Measurements from ENCODE around the gene CFAP61. TPM values are rescaled to one million over a fixed set of nuclear protein-coding genes. Genes with fewer than 3 reads are reported as not detected.

Gene CFAP61
- total RNA-seq, 3 donors from 2014 or later = 0.33 to 2.4 (median 0.59) TPM

DNA sequence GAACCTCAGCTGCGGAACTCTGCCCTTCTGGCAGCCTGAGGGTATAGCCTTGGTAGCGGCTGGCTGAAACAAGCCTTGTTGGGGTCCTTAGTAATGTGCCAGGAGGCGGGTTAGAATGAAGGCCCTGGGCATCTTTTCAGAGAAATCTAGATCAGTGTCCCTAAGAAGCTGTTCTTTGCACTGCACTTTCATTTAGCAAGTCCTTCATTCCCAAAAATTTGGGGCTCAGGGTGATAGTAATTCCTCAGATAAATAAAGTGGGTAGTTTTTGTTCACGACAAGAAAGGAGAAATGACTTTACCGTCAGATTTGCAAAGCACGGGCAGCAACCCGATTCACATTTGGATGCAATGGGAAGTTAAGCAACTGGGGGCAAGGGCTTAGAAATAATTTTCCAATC lies 318.8 kb downstream of the CFAP61 start:
- peaks cover 10% of the 10 kb centered on the region in 2 donors for H3K4me1 ChIP-seq
- H3K27me3 ChIP-seq = peaks cover 0 to 68% of the 10 kb centered on the region in 2 donors
- no peak overlapping the region for H3K4me3 ChIP-seq
- intact Hi-C loops (cut with DNase I; ENCODE audit: low total_unique reads) = no loop called here
- H3K9me3 ChIP-seq = no peaks in the 10 kb centered on the region
- no peak overlapping the region for H3K27ac ChIP-seq
- DNase-seq (ENCODE audit: low spot score in 2 of 2) = no peak
- H3K36me3 ChIP-seq = no peaks in the 10 kb centered on the region
- TF ChIP-seq, protein P1, sequence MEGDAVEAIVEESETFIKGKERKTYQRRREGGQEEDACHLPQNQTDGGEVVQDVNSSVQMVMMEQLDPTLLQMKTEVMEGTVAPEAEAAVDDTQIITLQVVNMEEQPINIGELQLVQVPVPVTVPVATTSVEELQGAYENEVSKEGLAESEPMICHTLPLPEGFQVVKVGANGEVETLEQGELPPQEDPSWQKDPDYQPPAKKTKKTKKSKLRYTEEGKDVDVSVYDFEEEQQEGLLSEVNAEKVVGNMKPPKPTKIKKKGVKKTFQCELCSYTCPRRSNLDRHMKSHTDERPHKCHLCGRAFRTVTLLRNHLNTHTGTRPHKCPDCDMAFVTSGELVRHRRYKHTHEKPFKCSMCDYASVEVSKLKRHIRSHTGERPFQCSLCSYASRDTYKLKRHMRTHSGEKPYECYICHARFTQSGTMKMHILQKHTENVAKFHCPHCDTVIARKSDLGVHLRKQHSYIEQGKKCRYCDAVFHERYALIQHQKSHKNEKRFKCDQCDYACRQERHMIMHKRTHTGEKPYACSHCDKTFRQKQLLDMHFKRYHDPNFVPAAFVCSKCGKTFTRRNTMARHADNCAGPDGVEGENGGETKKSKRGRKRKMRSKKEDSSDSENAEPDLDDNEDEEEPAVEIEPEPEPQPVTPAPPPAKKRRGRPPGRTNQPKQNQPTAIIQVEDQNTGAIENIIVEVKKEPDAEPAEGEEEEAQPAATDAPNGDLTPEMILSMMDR (IDR thresholded peaks at IDR 0.05) = no peak
- TF ChIP-seq POLR2A (IDR thresholded peaks at IDR 0.05) (no peak), POLR2AphosphoS5 (IDR thresholded peaks at IDR 0.05) (no peak)

DNA sequence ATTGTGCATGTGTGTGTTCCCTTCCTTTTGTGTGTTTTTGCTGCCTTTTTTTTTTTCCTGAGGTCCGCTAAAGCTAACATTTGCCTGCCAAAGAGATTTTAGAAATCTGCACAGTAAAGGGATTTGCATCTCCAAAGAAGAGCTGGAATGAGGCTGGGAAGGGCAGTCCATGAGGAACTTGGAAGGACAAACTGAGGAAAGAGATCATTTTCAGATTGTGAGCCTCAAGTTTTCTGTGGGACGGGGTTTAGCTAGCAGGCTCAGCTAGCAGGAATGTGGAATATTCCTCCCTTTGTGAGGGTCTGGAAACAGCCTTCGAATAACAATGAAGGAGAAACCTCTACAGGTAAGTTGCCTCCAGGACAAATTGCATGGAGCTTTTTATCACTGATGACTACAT lies 319.3 kb downstream of the CFAP61 start:
- Histone ChIP-seq H3K9me3 (no peaks in the 10 kb centered on the region), H3K36me3 (no peaks in the 10 kb centered on the region), H3K4me3 (no peak overlapping the region), H3K4me1 (peaks cover 8 to 10% of the 10 kb centered on the region in 2 donors), H3K27me3 (peaks cover 0 to 62% of the 10 kb centered on the region in 2 donors), H3K27ac (no peak overlapping the region)
- no peak for DNase-seq (ENCODE audit: low spot score in 2 of 2)
- intact Hi-C loops (cut with DNase I; ENCODE audit: low total_unique reads) = no loop called here
- no peak for TF ChIP-seq POLR2A (IDR thresholded peaks at IDR 0.05)
- no peak for TF ChIP-seq POLR2AphosphoS5 (IDR thresholded peaks at IDR 0.05)
- TF ChIP-seq, protein P1 (IDR thresholded peaks at IDR 0.05) = no peak

DNA sequence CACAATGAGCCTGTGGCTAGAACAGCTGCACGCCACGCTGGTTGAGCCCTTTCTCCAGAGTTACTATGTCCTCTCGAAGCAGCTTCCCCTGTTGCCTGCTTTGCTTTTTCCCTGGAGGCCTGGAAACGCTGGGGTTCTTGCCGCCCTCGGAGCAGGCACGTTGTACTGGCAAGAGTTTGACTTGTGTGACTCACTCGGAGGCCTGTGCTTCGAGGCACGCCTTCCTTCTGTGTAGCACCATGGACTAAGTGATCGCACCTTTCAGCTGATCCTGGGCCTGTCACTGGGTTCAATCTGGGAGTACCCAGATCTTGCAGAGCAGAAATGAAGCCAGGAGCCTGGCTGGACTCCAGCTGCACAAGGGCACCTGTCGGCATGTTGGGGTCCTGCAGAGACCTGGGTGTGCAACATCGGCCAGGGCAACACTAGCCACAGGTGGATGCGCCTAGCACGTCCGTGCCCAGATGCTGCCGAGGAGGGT lies 320.8 kb downstream of the CFAP61 start:
- H3K27me3 ChIP-seq = peaks cover 0 to 48% of the 10 kb centered on the region in 2 donors
- H3K4me3 ChIP-seq = no peak overlapping the region
- H3K36me3 ChIP-seq = no peaks in the 10 kb centered on the region
- peaks cover 0 to 10% of the 10 kb centered on the region in 2 donors for H3K4me1 ChIP-seq
- intact Hi-C loops (cut with DNase I; ENCODE audit: low total_unique reads) = no loop called here
- no peak overlapping the region for H3K27ac ChIP-seq
- TF ChIP-seq, protein P1 (IDR thresholded peaks at IDR 0.05) = no peak
- TF ChIP-seq POLR2AphosphoS5 (IDR thresholded peaks at IDR 0.05) (no peak), POLR2A (IDR thresholded peaks at IDR 0.05) (no peak)
- no peak for DNase-seq (ENCODE audit: low spot score in 2 of 2)
- no peaks in the 10 kb centered on the region for H3K9me3 ChIP-seq

DNA sequence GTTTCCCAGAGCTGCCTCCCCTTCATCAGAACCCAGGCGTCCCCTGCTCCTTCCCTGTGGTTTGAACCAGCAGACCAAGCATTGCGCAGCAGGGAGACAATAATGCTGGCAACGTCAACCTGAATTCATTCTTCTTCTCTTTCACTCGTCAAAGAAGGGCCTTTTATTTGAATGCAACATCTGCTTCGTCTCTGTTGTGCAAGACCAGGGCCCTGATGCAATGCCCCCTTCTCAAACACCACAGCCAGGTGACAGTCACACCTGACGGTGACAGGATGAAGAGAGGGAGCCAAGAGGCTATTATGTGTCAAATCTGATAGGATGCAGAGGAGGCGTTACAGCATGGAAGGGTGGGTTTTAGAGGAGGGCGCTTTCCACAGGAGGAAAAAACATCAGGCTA lies 323.5 kb downstream of the CFAP61 start:
- intact Hi-C loops (cut with DNase I; ENCODE audit: low total_unique reads) = no loop called here
- no peaks in the 10 kb centered on the region for H3K36me3 ChIP-seq
- DNase-seq (ENCODE audit: low spot score in 2 of 2) = no peak
- no peak overlapping the region for H3K4me3 ChIP-seq
- no peak overlapping the region for H3K27ac ChIP-seq
- H3K4me1 ChIP-seq = no peaks in the 10 kb centered on the region
- TF ChIP-seq POLR2A (IDR thresholded peaks at IDR 0.05) (no peak), POLR2AphosphoS5 (IDR thresholded peaks at IDR 0.05) (no peak)
- TF ChIP-seq, protein P1 (IDR thresholded peaks at IDR 0.05) = no peak
- no peaks in the 10 kb centered on the region for H3K9me3 ChIP-seq
- H3K27me3 ChIP-seq = peaks cover 0 to 28% of the 10 kb centered on the region in 2 donors

DNA sequence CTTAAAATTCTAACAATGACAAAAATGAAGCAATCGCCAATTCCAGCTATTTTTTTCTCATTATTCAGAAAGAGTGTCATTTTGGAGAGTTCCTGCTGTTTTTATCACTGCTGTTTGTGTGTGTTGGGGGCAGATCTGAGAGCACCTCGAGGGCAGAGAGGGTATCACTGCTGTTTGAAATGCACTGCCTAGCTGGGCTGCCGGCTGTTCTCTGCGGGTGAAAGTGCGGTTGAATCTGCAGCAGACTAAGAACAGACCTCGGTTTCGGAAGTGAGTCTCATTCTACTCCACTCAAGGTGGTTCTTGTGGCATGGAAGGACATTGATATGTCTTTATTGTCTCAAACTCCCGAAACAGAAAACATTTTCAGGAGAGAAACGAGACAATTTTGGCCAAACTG lies 333.9 kb downstream of the CFAP61 start:
- no peaks in the 10 kb centered on the region for H3K36me3 ChIP-seq
- H3K4me3 ChIP-seq = no peak overlapping the region
- no peaks in the 10 kb centered on the region for H3K4me1 ChIP-seq
- TF ChIP-seq, protein P1 (IDR thresholded peaks at IDR 0.05) = no peak
- no peak for TF ChIP-seq POLR2AphosphoS5 (IDR thresholded peaks at IDR 0.05)
- TF ChIP-seq POLR2A (IDR thresholded peaks at IDR 0.05) = no peak
- DNase-seq (ENCODE audit: low spot score in 2 of 2) = no peak
- no peaks in the 10 kb centered on the region for H3K9me3 ChIP-seq
- H3K27ac ChIP-seq = no peak overlapping the region
- intact Hi-C loops (cut with DNase I; ENCODE audit: low total_unique reads) = no loop called here
- peaks cover 0 to 13% of the 10 kb centered on the region in 2 donors for H3K27me3 ChIP-seq

Data from breast epithelium (tissue), 4 donors.